Uterus (tissue), 4 donors: ENCODE measurements around the gene SLC35B2. TPM values are rescaled to one million over a fixed set of nuclear protein-coding genes. Genes with fewer than 3 reads are reported as not detected.

ENCODE experiments used
- DNase-seq, 2 donors: peaks; one replicate each; pipeline ENCODE4 v3.0.0-alpha.2; 2019 to 2020
- H3K27ac ChIP-seq, 2 donors: fragments of 200-600 bp; sonication (generic); 1 replicate in 1 of 2; 2 replicates in 1 of 2; pipeline ENCODE4 v1.5.1; 2016 to 2018
- H3K27me3 ChIP-seq, 2 donors: fragments of 200-600 bp; sonication (generic); one replicate each; pipeline ENCODE4 v1.5.1; 2018 to 2019; ENCODE audit warnings: control low read depth in 1 of 2
- H3K36me3 ChIP-seq, 2 donors: fragments of 200-600 bp; sonication (generic); one replicate each; pipeline ENCODE4 v1.5.1; 2019; ENCODE audit warnings: control low read depth in 1 of 2
- H3K4me1 ChIP-seq, 2 donors: fragments of 200-600 bp; sonication (generic); one replicate each; pipeline ENCODE4 v1.5.1; 2018 to 2019; ENCODE audit warnings: control low read depth in 1 of 2
- H3K4me3 ChIP-seq, 2 donors: fragments of 200-600 bp; sonication (generic); 1 replicate in 1 of 2; 2 replicates in 1 of 2; pipeline ENCODE4 v1.5.1; 2018 to 2019; ENCODE audit warnings: mild to moderate bottlenecking in 1 of 2
- H3K9me3 ChIP-seq, 2 donors: fragments of 200-600 bp; sonication (generic); one replicate each; pipeline ENCODE4 v1.5.1; 2019; ENCODE audit warnings: control low read depth in 1 of 2
- CTCF ChIP-seq, 4 experiments: fragments of 200-600 bp in 2 of 4; fragments of 450-650 bp in 2 of 4; sonication (generic) in 2 of 4; IDR thresholded peaks; one replicate each; pipeline ENCODE4 v1.5.1; 2016 to 2019; ENCODE audit warnings: antibody characterized with exemption in 4 of 4, mild to moderate bottlenecking in 2 of 4, moderate library complexity in 1 of 4
- POLR2A ChIP-seq, 2 donors: fragments of 450-650 bp; IDR thresholded peaks; one replicate each; pipeline ENCODE4 v1.6.1; 2016; ENCODE audit warnings: antibody characterized with exemption in 2 of 2, mild to moderate bottlenecking in 1 of 2, moderate library complexity in 1 of 2
- intact Hi-C: fragments of 100-400 bp; cut with DNase I; formaldehyde crosslinking; loops from one replicate; pipeline ENCODE4 v1.15.1; 2023; ENCODE audit warnings: low total_unique reads
- total RNA-seq, 4 donors: library from RNA; depleted of rRNA in 3 of 4; stranded (reverse); fragments of >200 nt in 3 of 4; gene quantifications; one replicate each; pipeline versions ENCODE4 v1.1.0 to v1.2.4, GENCODE V29; 2014 to 2023
- donor health status: DM: yes; HTN: yes; CAD: no.

SLC35B2 gene
- total RNA-seq, 4 donors from 2014 or later = 5.9 to 39.5 (median 28.5) TPM

- H3K27me3 ChIP-seq = peaks cover 8 to 10% of the 10 kb centered on the region in 2 donors
- TF ChIP-seq POLR2A (IDR thresholded peaks at IDR 0.05) (no peak), CTCF (IDR thresholded peaks at IDR 0.05) (no peak)
- no peak overlapping the region for H3K4me3 ChIP-seq
- no peaks in the 10 kb centered on the region for H3K9me3 ChIP-seq
- DNase-seq = peak in 1 of 2 donors; percentile 10
- no peak overlapping the region for H3K27ac ChIP-seq
- no peaks in the 10 kb centered on the region for H3K36me3 ChIP-seq
- intact Hi-C loops = no loop called here
- H3K4me1 ChIP-seq = peaks cover 0 to 29% of the 10 kb centered on the region in 2 donors
These were observed 9.9 kb upstream of the SLC35B2 start for GRCh38 chr6:44267252-44267651.

DNA sequence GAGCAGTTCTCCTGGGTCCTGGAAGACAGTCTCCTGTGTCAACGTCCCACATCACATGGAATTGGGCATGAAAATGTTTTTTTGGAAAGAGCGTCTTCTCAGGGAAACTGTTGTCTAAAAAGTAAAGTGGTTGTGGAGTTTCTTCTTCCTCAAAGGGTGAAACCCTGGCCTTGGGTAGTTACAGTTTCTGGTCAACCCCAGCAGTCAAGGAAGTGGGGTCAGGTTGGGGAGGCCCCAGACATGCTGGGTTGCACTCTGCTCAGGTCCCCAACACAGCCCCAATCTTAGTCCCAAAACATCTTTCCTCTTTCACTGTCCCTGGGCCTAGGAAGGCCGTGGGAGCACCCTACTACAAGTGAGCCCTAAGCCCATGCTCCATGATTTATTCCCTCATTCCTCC is 9.0 kb upstream of the SLC35B2 start:
- peaks cover 1 to 8% of the 10 kb centered on the region in 2 donors for H3K27me3 ChIP-seq
- no peak for DNase-seq
- no peak overlapping the region for H3K27ac ChIP-seq
- no peaks in the 10 kb centered on the region for H3K36me3 ChIP-seq
- peaks cover 0 to 30% of the 10 kb centered on the region in 2 donors for H3K4me1 ChIP-seq
- H3K4me3 ChIP-seq = no peak overlapping the region
- no peaks in the 10 kb centered on the region for H3K9me3 ChIP-seq
- intact Hi-C loops = no loop called here
- TF ChIP-seq CTCF (IDR thresholded peaks at IDR 0.05) (no peak), POLR2A (IDR thresholded peaks at IDR 0.05) (no peak)

DNA sequence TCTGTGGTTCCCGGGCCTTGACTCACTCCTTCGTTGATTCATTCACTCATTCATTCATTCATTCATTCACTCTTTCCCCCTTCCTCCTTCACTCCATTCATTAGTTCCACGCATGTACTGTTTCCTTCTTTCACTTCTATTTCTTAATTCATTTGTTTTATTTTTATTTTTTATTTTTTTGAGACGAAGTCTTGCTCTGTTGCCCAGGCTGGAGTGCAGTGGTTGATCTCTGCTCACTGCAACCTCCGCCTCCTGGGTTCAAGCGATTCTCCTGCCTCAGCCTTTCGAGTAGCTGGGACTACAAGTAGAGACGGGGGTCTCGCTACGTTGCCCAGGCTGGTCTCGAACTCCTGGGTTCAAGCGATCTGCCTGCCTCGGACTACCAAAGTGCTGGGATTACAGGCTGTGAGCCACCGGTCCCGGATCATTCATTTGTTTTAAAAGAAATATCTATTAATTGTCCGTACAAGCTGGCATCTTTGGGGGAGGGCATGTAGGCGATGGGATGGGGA is 8.4 kb upstream of the SLC35B2 start:
- intact Hi-C loops = no loop called here
- peak overlapping the region in 1 of 2 donors; percentile 74 for H3K27ac ChIP-seq

GRCh38 chr6:44265007-44265721 is 7.8 kb upstream of the SLC35B2 start, which contains the start of gene NFKBIE:
Gene NFKBIE (minus strand): TSS chr6:44265551. CDS start chr6:44265346, 205 bp downstream.
- TF ChIP-seq POLR2A (IDR thresholded peaks at IDR 0.05) = peak; percentile 83 to 87
- TF ChIP-seq CTCF (IDR thresholded peaks at IDR 0.05) = peak in 2 of 4 experiments; percentile 12 to 48

More for the DNA sequence above, 8.4 kb upstream of the SLC35B2 start:
- DNase-seq = no peak
- TF ChIP-seq CTCF (IDR thresholded peaks at IDR 0.05) (no peak), POLR2A (IDR thresholded peaks at IDR 0.05) (no peak)
- H3K4me3 ChIP-seq = peak overlapping the region; percentile 42 to 75
- H3K27me3 ChIP-seq = peaks cover 0 to 8% of the 10 kb centered on the region in 2 donors
- H3K9me3 ChIP-seq = no peaks in the 10 kb centered on the region
- H3K36me3 ChIP-seq = no peaks in the 10 kb centered on the region
- peaks cover 0 to 30% of the 10 kb centered on the region in 2 donors for H3K4me1 ChIP-seq

More at GRCh38 chr6:44265007-44265721, 7.8 kb upstream of the SLC35B2 start, which contains the start of gene NFKBIE:
- H3K4me1 ChIP-seq = peaks cover 0 to 25% of the 10 kb centered on the region in 2 donors
- H3K9me3 ChIP-seq = no peaks in the 10 kb centered on the region
- intact Hi-C loops = no loop called here
- H3K4me3 ChIP-seq = peak within 1 kb of the TSS; percentile 42 to 75
- H3K27me3 ChIP-seq = peaks cover 0 to 5% of the 10 kb centered on the region in 2 donors
- DNase-seq = peak; percentile 96
- H3K36me3 ChIP-seq = no peaks in the 10 kb centered on the region
- peak within 1 kb of the TSS; percentile 74 to 83 for H3K27ac ChIP-seq
